Activated naive CD4-positive, alpha-beta T cell treated with anti-CD3 and anti-CD28 coated beads, Interleukin-2, amount 50 U/mL, for 16 hours (primary cell): ENCODE results near the gene PPFIA1.
"Not testable (repeated sequence)": the region's sequence is repeated elsewhere in the genome, so short reads cannot be mapped to it uniquely, and the experiment has no call there.

Experiments
- DNase-seq: peaks from one replicate; pipeline ENCODE4 v3.0.0-alpha.2; 2020

Gene PPFIA1

GRCh38 chr11:70364745-70365543 lies 94.5 kb downstream of the PPFIA1 start:
- peak; percentile 58 for DNase-seq

DNA sequence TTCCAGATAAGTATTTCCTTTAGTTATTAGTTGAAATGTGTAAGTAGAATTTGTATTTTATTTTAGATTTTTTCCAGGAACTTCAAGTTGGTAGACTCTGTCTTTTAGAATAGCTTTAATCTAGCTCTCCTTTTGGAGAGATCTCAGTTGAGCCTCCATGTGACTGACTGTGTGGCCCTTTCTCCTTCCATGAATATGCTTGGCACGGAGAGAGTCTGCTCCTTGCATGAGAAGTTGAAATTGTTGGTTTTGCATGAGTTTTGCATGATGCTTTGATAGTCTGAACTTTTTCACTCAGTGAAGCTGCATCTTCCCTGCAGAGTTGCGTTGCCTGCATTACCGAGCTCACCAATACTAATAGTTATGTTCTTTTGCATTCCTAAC lies 95.0 kb downstream of the PPFIA1 start:
- no peak for DNase-seq

DNA sequence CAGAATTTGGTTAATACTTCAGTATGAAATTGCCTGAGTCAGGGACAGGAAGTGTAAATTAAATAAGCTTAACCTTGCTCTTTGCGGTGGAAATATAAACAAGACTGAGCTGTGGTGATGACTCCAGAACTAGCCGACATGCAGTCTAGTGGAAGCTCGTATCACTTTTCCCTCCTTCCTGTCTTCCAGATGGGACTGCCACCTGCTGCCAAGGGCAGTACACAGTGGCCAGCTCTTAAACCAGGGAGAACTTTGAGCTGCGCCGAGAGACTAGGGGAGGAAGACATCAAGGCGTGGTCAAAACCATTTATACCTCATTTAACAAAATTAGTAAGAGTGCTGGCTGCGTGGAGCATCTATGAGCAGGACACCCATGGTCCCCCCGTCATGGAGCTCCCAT lies 96.6 kb downstream of the PPFIA1 start:
- DNase-seq, result no peak

GRCh38 chr11:70368961-70369360 lies 98.5 kb downstream of the PPFIA1 start:
- DNase-seq, result no peak

DNA sequence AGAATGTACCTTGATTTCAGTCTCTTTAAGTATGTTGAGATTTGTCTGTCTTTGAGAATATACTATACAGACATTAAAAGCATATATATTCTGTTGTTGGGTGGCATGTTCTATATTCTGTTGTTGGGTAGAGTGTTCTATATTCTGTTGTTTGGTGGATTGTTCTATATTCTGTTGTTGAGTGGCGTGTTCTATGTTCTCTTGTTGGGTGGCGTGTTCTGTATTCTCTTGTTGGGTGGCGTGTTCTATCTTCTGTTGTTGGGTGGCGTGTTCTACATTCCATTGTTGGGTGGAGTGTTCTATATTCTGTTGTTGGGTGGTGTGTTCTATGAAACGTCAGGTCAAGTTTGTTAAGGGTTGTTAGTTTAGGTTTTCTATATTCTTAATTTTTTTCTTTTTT lies 100.8 kb downstream of the PPFIA1 start:
- DNase-seq, result no peak

DNA sequence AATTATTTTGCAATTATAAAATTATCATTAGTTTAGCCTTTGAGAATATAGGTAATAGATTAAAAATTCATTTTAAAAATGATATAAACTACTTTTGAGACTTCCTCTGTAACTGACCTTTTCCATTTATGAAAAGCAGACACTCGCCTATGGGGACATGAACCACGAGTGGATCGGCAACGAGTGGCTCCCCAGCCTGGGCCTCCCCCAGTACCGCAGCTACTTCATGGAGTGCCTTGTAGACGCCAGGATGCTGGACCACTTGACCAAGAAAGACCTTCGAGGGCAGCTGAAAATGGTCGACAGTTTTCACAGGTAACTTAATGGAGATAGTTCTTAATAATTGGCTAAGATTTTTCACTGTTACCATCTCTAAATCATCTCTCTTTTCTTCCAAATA lies 101.6 kb downstream of the PPFIA1 start:
- no peak for DNase-seq

GRCh38 chr11:70376621-70377020 lies 106.1 kb downstream of the PPFIA1 start:
- DNase-seq, result no peak

- no peak for DNase-seq
Measured at GRCh38 chr11:70377645-70378044, 107.2 kb downstream of the PPFIA1 start.

- DNase-seq, result no peak
Measured at GRCh38 chr11:70378506-70379134, 108.1 kb downstream of the PPFIA1 start.

DNA sequence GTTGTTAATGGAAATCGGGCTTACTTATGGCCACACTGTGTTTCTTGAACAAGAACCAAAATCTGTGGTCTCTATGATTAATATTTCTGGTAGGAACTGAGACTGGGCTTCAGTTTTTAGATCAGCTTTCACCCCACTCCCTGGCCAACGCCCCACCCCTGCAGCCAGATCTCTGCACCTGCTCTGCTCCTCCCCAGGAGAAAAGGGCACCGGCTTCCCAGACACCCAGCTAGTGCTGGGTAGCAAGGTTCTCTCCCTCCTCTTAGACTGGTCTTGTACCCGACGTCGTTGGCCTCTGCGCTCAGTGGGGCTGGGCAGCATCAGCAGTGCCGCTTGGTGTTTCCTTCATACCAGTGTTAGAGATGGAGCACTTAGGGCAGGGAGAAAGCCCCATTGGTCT lies 110.9 kb downstream of the PPFIA1 start:
- no peak for DNase-seq

- no peak for DNase-seq
Measured at GRCh38 chr11:70381872-70382861, 111.7 kb downstream of the PPFIA1 start.

DNA sequence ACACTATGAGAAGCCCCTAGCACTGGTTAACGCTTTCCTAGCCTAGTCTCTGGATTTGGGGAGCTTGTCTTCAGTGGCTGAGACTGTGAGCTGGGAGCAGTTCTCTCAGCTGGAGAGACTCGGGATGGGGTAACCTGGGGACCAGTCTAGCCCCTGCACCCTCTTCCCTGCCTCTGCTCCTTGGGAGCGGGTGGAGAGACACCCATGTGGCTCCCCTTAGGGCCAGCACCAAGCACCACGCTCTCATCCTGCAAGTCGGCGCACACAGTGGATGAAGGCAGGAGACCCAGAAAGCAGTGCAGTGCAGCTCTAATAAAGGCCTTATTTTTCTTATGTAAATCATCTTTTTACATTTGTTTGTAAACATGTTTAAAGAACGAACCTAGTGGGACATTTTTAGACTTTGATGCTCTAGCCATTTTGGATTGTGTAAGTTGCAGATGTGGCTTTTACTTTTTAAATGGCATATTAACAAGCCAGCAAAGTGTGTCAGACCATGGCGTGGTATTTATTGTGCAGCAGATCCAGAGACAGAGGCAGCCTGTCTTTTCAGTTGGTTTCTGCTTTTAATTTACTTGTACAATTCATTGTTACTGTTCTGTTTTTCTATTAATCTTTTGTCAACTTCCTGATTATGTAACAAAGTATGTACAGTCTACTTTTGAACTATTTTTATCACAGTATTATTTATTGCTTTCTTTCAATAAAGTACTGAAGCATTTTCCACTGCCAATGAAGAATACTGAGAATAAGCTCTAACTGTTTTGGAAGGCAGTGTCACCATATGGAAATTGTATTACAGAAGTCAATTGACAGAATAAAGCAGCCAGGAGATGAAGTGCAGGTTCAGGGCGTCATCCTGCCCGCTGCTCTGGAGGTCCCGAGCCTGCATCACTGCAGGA lies 113.4 kb downstream of the PPFIA1 start:
- DNase-seq, result no peak

DNA sequence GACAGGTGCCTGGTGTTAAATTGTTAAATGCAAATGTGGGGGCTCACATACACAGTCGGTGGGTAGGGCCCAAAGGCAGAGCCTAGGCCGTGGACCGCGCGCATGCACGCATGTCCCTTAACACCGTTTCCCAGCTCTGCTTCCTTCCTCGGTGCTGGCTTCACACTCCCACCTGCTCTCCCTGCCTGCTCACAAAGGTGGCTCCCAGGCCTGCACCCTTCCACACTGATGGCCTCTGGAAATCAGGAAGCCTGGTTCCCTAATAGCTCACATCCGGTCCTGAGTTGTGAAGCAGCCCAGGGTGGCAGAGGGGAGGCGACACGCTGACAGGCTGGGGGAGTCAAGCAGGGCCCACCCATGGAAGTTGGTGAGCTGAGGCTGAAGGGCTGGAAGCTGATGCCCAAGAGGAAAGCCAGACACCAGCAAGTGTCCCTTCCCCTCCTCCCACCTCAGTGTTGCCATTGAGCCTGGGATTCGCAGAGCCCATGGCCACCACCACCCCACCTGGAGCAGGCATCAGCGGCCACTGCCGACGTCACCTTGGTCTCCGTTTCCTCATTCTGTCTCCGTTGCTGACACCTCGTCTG lies 114.2 kb downstream of the PPFIA1 start:
- no peak for DNase-seq

DNA sequence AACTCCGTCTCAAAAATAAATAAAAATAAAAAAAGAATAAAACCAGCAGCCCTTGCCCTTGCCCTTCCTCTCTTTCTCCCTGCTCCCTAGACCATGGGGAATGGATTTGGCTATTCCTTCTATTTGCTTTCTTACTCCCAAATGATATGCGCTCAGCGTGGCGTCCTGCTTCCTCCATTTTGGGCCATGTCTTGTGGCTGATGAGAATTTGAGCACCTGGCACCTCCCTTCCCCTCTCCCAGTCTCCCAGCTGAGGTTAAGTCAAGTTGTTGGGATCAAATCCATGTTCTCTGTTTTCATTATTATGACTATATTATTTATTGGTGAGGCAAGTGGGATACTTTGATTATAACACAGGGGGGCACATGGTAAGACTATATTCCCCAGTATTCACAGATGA lies 117.1 kb downstream of the PPFIA1 start:
- DNase-seq, result no peak

DNA sequence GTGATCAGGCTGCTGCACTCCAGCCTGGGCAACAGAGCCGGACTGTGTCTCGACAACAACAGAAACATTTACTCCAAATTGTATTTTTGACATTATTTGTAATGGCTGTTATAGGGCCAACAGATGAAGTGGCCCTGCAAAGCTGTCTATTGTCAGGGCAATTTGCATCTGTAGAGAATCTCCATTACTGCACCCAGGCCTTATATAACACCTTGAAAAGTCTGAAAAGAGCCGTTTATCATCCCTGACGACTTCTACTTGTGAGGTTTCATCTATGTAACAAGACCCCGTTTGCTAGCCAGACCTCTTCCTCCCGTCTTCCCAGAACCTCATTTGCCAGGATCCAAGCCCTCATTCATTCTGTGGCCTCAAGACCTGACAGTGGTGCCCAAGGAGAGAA lies 118.7 kb downstream of the PPFIA1 start:
- no peak for DNase-seq

DNA sequence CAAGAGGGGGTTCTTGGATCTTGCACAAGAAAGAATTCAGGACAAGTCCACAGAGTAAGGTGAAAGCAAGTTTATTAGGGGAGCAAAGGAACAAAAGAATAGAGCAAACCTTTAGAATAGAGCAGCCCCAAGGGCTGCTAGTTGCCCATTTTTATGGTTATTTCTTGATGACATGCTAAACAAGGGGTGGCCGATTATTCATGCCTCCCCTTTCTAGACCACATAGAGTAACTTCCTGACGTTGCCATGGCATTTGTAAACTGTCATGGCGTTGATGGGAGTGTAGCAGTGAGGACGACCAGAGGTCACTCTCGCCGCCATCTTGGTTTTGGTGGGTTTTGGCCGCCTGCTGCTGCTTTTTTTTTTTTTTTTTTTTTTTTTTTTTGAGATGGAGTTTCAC lies 120.4 kb downstream of the PPFIA1 start:
- DNase-seq, result not testable (repeated sequence)

- no peak for DNase-seq
Measured at GRCh38 chr11:70394211-70394950, 123.9 kb downstream of the PPFIA1 start.

GRCh38 chr11:70397336-70397982 lies 127.0 kb downstream of the PPFIA1 start:
- no peak for DNase-seq

DNA sequence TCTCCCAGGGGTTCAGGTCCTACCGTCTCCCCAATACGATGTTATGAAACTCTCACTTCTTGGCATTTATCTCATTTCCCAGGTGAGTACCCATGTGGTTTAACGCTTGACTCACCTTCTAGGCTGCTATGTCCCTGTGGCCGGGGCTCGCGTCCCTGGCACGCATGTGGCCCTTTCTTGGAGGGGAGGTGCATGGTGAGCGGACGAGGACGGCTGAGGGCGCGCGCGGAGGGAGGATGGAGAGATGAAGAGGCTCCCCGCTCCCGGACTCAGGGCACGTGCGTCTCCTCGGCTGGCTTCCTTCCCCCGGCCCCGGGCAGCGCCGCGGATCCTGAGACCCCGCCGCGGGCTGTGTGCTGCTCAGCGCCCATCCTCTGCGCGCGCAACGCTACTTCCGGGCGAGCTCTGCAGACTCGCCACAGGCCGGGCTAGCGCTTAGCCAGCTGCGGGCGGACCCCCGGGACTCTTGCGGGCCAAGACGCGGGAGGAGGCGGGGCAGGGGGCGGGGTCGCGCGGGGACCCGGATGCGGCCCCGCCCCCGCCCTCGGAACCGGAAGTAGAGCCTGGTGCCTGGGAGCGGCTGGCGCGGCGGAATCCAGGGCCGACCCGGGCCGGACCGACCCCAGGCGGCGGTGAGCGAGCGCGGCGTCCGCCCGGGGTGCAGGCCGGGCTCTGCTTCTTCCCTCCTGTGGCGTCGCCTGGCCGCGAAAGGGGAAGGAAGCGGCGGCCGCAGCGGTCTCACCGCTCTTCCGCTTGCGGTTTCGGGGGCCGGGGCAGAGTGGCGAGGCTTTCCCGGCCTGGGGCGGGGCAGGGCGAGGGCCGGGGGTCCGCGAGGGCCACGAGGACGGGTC lies 127.7 kb downstream of the PPFIA1 start, which contains the start of gene CTTN:
Gene CTTN (plus strand): TSS at position 547 of the 851 bp plus-strand sequence. CDS start 8,769 bp downstream, outside the sequence.
- peak; percentile 81 for DNase-seq
